H9 (cell line): ENCODE measurements around the gene XCR1. TPM values are rescaled to one million over a fixed set of nuclear protein-coding genes. Genes with fewer than 3 reads are reported as not detected.

Experiments
- DNase-seq: peaks from one replicate; pipeline ENCODE4 v3.0.0-alpha.2; 2017
- H2AFZ ChIP-seq: one replicate; pipeline ENCODE4 v1.6.1; 2013; ENCODE audit warnings: mild to moderate bottlenecking, low read length, control low read depth, moderate library complexity
- H2AK5ac ChIP-seq: 2 replicates; pipeline ENCODE4 v1.6.1; 2013; ENCODE audit warnings: low read length, control low read depth, mixed read lengths; ENCODE audit not compliant: insufficient read length
- H2BK120ac ChIP-seq: one replicate; pipeline ENCODE4 v1.6.1; 2013; ENCODE audit warnings: low read depth, mild to moderate bottlenecking, low read length, control low read depth, inconsistent platforms; ENCODE audit not compliant: poor library complexity, severe bottlenecking
- H2BK12ac ChIP-seq: 2 replicates; pipeline ENCODE4 v1.6.1; 2013; ENCODE audit warnings: low read length, control low read depth, mixed read lengths, low read depth; ENCODE audit not compliant: insufficient read length
- H2BK15ac ChIP-seq: 2 replicates; pipeline ENCODE4 v1.6.1; 2013; ENCODE audit warnings: low read depth, low read length, control low read depth
- H2BK20ac ChIP-seq: one replicate; pipeline ENCODE4 v1.6.1; 2013; ENCODE audit warnings: low read depth, mild to moderate bottlenecking, low read length, control low read depth, inconsistent platforms; ENCODE audit not compliant: poor library complexity, severe bottlenecking
- H2BK5ac ChIP-seq: 2 replicates; pipeline ENCODE4 v1.6.1; 2013; ENCODE audit warnings: low read length, control low read depth, mixed read lengths; ENCODE audit not compliant: insufficient read length
- H3K14ac ChIP-seq: 2 replicates; pipeline ENCODE4 v1.6.1; 2013; ENCODE audit warnings: low read length, control low read depth; ENCODE audit not compliant: insufficient read depth
- H3K18ac ChIP-seq: 2 replicates; pipeline ENCODE4 v1.6.1; 2013; ENCODE audit warnings: low read depth, mild to moderate bottlenecking, mixed read lengths, low read length, control low read depth; ENCODE audit not compliant: insufficient read length
- H3K23ac ChIP-seq: 2 replicates; pipeline ENCODE4 v1.6.1; 2013; ENCODE audit warnings: low read length, control low read depth, mixed read lengths, low read depth; ENCODE audit not compliant: insufficient read length
- H3K23me2 ChIP-seq: 2 replicates; pipeline ENCODE4 v1.6.1; 2013; ENCODE audit warnings: low read depth, mild to moderate bottlenecking, mixed read lengths, low read length, control low read depth; ENCODE audit not compliant: insufficient read length, poor library complexity, severe bottlenecking
- H3K27ac ChIP-seq: 2 replicates; pipeline ENCODE4 v1.5.1; 2013; ENCODE audit warnings: low read length, control low read depth, mixed read lengths, low read depth; ENCODE audit not compliant: insufficient read length
- H3K27me3 ChIP-seq: 2 replicates; pipeline ENCODE4 v1.6.1; 2013; ENCODE audit warnings: low read length, control low read depth, inconsistent platforms; ENCODE audit not compliant: insufficient read depth
- H3K4ac ChIP-seq: 2 replicates; pipeline ENCODE4 v1.6.1; 2013; ENCODE audit warnings: low read depth, mild to moderate bottlenecking, control low read depth, inconsistent platforms, low read length, moderate library complexity
- H3K4me1 ChIP-seq: 2 replicates; pipeline ENCODE4 v1.6.1; 2013; ENCODE audit warnings: low read length, control low read depth, inconsistent platforms; ENCODE audit not compliant: insufficient read depth
- H3K4me2 ChIP-seq: 2 replicates; pipeline ENCODE4 v1.6.1; 2013; ENCODE audit warnings: low read length, control low read depth, mixed read lengths; ENCODE audit not compliant: insufficient read length, insufficient read depth
- H3K56ac ChIP-seq: 2 replicates; pipeline ENCODE4 v1.6.1; 2013; ENCODE audit warnings: low read depth, mild to moderate bottlenecking, mixed read lengths, low read length, control low read depth; ENCODE audit not compliant: insufficient read length
- H3K79me1 ChIP-seq: 2 replicates; pipeline ENCODE4 v1.6.1; 2013; ENCODE audit warnings: low read depth, mild to moderate bottlenecking, moderate library complexity, low read length, control low read depth, inconsistent platforms; ENCODE audit not compliant: insufficient read depth, poor library complexity, severe bottlenecking
- H3K79me2 ChIP-seq: 2 replicates; pipeline ENCODE4 v1.6.1; 2013; ENCODE audit warnings: low read length, control low read depth, inconsistent platforms; ENCODE audit not compliant: insufficient read depth
- H3K9ac ChIP-seq: 2 replicates; pipeline ENCODE4 v1.6.1; 2013; ENCODE audit warnings: low read length, control low read depth, mixed read lengths; ENCODE audit not compliant: insufficient read length; ENCODE audit errors: extremely low read depth
- H3K9me3 ChIP-seq: one replicate; pipeline ENCODE4 v1.6.1; 2013; ENCODE audit warnings: low read depth, low read length, inconsistent platforms; ENCODE audit not compliant: control insufficient read depth
- H3T11ph ChIP-seq: one replicate; pipeline ENCODE4 v1.6.1; 2013; ENCODE audit warnings: mild to moderate bottlenecking, low read length, control low read depth, inconsistent platforms
- H4K20me1 ChIP-seq: one replicate; pipeline ENCODE4 v1.6.1; 2013; ENCODE audit not compliant: control insufficient read depth, insufficient read length, insufficient read depth
- H4K5ac ChIP-seq: 2 replicates; pipeline ENCODE4 v1.6.1; 2013; ENCODE audit warnings: low read depth, mild to moderate bottlenecking, mixed read lengths, low read length, control low read depth; ENCODE audit not compliant: insufficient read length
- H4K8ac ChIP-seq: replicated peaks from 2 replicates; pipeline ENCODE4 v1.6.1; 2013; ENCODE audit warnings: low read length, control low read depth, mixed read lengths, low read depth; ENCODE audit not compliant: insufficient read length
- H4K91ac ChIP-seq: 2 replicates; pipeline ENCODE4 v1.6.1; 2013; ENCODE audit warnings: low read depth, mild to moderate bottlenecking, moderate library complexity, mixed read lengths, low read length, control low read depth; ENCODE audit not compliant: insufficient read length
- H3K27ac Mint-ChIP-seq, 3 experiments: 2 replicates in 2 of 3; 3 replicates in 1 of 3; pipeline ENCODE4 v1.8.0; 2020 to 2021; ENCODE audit warnings: mixed read lengths in 3 of 3, mild to moderate bottlenecking in 1 of 3, moderate library complexity in 1 of 3
- H3K27me3 Mint-ChIP-seq: 2 replicates; pipeline ENCODE4 v1.8.0; 2021; ENCODE audit warnings: low read depth, mild to moderate bottlenecking, moderate library complexity, mixed read lengths
- H3K36me3 Mint-ChIP-seq, 3 experiments: 2 replicates in 2 of 3; 3 replicates in 1 of 3; pipeline ENCODE4 v1.8.0; 2020 to 2021; ENCODE audit warnings: low read depth in 3 of 3, mixed read lengths in 3 of 3; ENCODE audit not compliant: insufficient read depth in 1 of 3
- H3K4me1 Mint-ChIP-seq, 2 experiments: 2 replicates each; pipeline ENCODE4 v1.8.0; 2020; ENCODE audit warnings: mixed read lengths in 2 of 2
- H3K4me3 Mint-ChIP-seq, 2 experiments: 2 replicates in 1 of 2; 3 replicates in 1 of 2; pipeline ENCODE4 v1.8.0; 2020 to 2021; ENCODE audit warnings: mild to moderate bottlenecking in 2 of 2, mixed read lengths in 2 of 2, moderate library complexity in 1 of 2
- H3K9me3 Mint-ChIP-seq, 2 experiments: 2 replicates in 1 of 2; 3 replicates in 1 of 2; pipeline ENCODE4 v1.8.0; 2020; ENCODE audit warnings: mild to moderate bottlenecking in 2 of 2, mixed read lengths in 2 of 2, moderate library complexity in 1 of 2
- CTCF ChIP-seq: fragments of 200-600 bp; sonication (generic); conservative IDR thresholded peaks from 3 replicates; pipeline ENCODE4 v1.8.0; 2021; ENCODE audit warnings: antibody characterized with exemption, mild to moderate bottlenecking
- WGBS: extraction: QIAGEN DNeasy Blood & Tissue Kit; methylation state at CpG from one replicate; pipeline ENCODE4 v1.1.7; 2013; ENCODE audit warnings: missing lambda C conversion rate, low lambda C conversion rate, mixed read lengths; ENCODE audit not compliant: insufficient read length; ENCODE audit errors: extremely low coverage; 5-methylcytosine and 5-hydroxymethylcytosine counted together
- total RNA-seq: library from RNA; stranded (reverse); gene quantifications from 2 replicates; pipeline ENCODE4 v1.2.1, GENCODE V29; 2021

Gene XCR1
- total RNA-seq, 1 experiment from 2014 or later = not detected

DNA sequence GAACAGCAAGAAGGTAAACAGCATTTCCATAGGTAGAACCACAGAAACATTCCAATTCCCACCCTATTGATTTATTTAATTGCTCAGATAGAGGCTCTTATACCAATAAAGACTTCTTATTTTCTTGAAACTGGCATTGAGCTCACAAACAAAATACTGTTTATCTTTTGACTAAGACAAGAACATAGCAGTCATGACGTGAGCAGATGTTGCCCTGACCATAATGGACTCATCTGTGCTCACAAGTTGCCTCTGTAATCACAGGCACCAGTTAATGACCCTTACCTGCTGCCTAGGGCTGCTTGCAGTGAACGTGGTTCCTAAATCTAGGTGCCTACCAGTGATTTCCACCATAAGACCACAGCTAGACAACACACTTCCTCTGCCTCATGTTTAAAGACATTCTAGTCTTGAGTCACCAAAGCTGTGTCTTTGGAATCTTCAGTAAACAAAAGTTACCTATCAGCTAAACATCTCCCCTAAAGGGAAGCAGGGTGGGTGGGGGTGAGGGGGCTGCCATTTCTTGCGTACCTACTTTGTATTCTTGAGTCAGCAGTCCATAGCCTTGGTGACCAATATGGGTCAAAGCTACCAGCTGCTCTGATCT lies 33.8 kb downstream of the XCR1 start:
- H3K14ac ChIP-seq = no peak overlapping the region
- H3T11ph ChIP-seq = no peak overlapping the region
- peaks cover 26 to 27% of the 10 kb centered on the region in 2 experiments for H3K4me1 Mint-ChIP-seq
- H4K91ac ChIP-seq = no peak overlapping the region
- no peak overlapping the region for H2BK5ac ChIP-seq
- no peak overlapping the region for H3K18ac ChIP-seq
- no peaks in the 10 kb centered on the region for H3K27me3 ChIP-seq
- H4K5ac ChIP-seq = no peak overlapping the region
- H2BK120ac ChIP-seq = no peak overlapping the region
- peak overlapping the region in 1 of 2 experiments; percentile 62; a peak in 1 of 5 replicates for H3K4me3 Mint-ChIP-seq
- peaks cover 2% of the 10 kb centered on the region; the same call in 1 of the 2 replicates for H3K79me2 ChIP-seq
- no peak overlapping the region for H4K8ac ChIP-seq
- no peak overlapping the region for H2AK5ac ChIP-seq
- no peaks in the 10 kb centered on the region for H3K79me1 ChIP-seq
- H3K27me3 Mint-ChIP-seq = peaks cover 13% of the 10 kb centered on the region
- no peak overlapping the region for H2BK12ac ChIP-seq
- no CpG with 5 or more reads among the region's 3 CpGs for WGBS
- H3K27ac Mint-ChIP-seq = no peak overlapping the region; a peak in 1 of 7 replicates
- H4K20me1 ChIP-seq = no peaks in the 10 kb centered on the region
- no peak overlapping the region for H3K56ac ChIP-seq
- no peaks in the 10 kb centered on the region for H3K9me3 ChIP-seq
- no peak overlapping the region for H2AFZ ChIP-seq
- no peak overlapping the region for H3K4me2 ChIP-seq
- no peak overlapping the region for H3K23ac ChIP-seq
- H3K36me3 Mint-ChIP-seq = peaks cover 0 to 3% (median 2%) of the 10 kb centered on the region in 3 experiments; a peak in 2 of 7 replicates
- H3K9ac ChIP-seq = no peak overlapping the region
- no peak overlapping the region for H2BK15ac ChIP-seq
- no peak for DNase-seq
- no peak overlapping the region for H2BK20ac ChIP-seq
- no peak overlapping the region for H3K4ac ChIP-seq
- peaks cover 3% of the 10 kb centered on the region for H3K23me2 ChIP-seq
- no peak for TF ChIP-seq CTCF
- H3K9me3 Mint-ChIP-seq = no peaks in the 10 kb centered on the region
- H3K27ac ChIP-seq = no peak overlapping the region
- peaks cover 13% of the 10 kb centered on the region; the same call in 1 of the 2 replicates for H3K4me1 ChIP-seq
